Endometrial microvascular endothelial cells (primary cell): ENCODE results near the gene TRIM71. TPM values are rescaled to one million over a fixed set of nuclear protein-coding genes. Genes with fewer than 3 reads are reported as not detected.
"Not testable (repeated sequence)": the region's sequence is repeated elsewhere in the genome, so short reads cannot be mapped to it uniquely, and the experiment has no call there.

Experiments
- in situ Hi-C: cut with HindIII; loops from 2 replicates; pipeline ENCODE4 v1.10.0; 2017; ENCODE audit warnings: low sequenced_read_pairs, low pct_unique_long_range_greater_than_20kb; ENCODE audit errors: inconsistent ontology term
- total RNA-seq: library from RNA; depleted of rRNA; stranded (reverse); fragments of >200 nt; gene quantifications from one replicate; pipeline ENCODE4 v1.2.3, GENCODE V29; 2015; ENCODE audit errors: inconsistent ontology term

TRIM71 gene
- total RNA-seq, 1 donor from 2014 or later = not detected

DNA sequence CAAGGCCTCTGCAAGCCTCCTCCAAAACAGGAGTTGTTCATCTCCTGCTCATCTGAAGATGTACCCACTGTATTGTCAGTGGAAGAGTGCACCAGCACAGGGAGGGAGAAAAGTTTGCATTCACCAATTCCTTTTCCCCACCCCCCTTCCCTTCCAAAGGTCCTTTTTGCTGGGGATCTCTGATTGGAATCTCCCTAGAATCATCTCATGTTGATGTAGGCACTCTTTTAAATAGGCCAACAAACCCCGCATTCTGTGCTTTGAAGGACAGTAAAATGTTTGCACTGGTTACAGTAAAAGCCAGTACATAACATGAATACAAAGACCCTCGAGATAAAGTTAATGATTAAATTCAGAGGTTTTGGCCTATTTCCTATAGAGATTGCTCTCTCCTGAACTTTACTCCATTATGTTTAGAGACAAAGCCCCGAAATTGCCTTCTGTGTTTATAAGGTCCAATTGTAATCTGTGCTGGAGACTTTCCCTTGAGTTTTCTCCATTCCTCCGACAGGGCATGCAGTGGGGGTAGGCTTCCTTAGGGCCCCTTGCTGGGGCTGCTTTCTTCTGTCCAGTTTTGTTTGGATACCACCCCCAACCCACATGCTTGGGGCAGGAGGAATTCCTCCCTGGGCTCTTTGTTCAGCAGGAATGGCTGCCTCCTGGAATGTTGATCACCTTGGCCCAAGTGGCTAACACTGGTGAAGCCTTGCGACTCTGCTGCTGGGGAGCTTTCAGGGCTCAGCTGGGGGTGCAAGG is 22.5 kb downstream of the TRIM71 start:
- in situ Hi-C loops = no loop called here

DNA sequence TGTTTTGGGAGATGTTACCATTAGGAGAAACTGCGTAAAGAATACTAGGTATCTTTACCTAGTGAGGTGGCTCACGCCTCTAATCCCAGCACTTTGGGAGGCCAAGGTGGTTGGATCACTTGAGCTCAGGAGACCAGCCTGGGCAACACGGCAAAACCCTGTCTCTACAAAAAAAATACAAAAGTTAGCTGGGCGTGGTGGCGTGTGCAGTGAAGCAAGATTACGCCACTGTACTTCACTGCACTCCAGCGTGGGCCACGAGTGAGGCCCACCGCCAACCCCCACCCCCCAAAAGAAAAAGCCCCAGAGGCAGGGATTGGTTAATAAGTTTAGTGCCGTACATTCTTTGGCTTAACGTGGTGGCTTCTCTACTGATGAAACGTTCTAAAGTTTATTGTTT is 23.5 kb downstream of the TRIM71 start:
- in situ Hi-C loops = no loop called here

DNA sequence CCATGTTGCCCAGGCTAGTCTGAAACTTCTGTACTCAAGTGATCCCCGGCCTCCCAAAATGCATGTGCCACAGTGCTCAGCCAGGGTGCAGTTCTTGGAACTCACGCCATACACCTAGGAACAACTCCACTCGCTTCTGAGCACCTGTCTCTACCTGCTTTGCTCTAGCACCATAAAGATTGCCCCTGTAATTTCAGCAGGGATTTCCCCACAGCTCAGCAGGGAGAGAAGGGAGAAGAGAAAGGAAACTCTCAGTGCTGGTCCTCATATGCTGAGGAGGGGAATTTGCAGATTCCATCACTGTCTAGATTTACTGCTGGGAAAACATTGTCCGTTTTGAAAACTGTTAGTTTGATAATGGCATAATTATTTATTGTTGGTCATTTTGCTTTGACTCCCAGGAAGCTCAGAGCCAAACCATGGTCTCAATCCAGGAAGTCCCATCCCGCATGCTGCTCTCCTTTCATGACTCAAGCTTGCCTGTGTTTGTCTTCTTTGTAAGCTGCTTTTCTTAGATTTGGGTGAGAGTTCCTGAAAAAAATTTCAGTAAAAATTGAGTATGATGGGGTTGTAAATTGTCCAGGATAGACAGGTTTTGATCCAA is 24.2 kb downstream of the TRIM71 start:
- in situ Hi-C loops = no loop called here

DNA sequence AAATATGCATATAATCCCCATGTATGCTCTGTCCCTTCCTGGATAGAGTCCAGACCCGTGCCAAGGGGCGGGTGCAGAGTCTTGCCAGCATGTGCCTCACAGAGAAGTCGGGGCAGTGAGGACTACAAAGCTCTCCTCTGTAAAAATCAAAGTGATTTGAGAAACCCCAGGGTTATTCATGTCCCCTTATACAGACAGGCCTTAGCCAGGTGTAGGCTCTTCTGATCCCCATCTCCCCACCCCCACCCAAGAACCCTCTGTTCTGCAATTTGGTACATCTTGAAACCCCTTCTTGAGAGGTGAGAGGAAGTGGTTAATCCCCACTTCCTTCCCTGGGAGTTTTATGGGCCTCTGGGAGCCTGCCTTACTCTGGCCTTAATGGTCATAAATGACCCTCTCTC is 24.7 kb downstream of the TRIM71 start:
- in situ Hi-C loops = no loop called here

DNA sequence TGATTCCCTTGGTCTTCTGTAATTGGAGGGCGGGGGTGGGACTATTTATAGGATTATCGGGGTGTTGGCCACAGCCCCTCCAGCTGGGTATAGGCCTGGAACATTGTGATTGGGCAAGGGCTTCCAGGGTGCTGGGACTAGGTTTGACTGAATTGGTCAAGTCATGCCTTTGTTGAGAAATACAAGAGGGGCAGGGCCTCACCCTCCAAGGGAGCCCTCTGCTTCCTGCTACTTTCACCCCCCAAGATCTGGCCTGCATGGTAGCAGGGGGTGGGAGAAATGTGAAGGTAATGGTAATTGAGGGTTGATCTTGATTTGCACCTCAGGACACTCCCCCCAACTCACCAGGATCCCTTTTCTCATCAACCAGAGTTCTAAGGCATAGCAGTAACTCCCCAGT is 25.2 kb downstream of the TRIM71 start:
- in situ Hi-C loops = no loop called here

DNA sequence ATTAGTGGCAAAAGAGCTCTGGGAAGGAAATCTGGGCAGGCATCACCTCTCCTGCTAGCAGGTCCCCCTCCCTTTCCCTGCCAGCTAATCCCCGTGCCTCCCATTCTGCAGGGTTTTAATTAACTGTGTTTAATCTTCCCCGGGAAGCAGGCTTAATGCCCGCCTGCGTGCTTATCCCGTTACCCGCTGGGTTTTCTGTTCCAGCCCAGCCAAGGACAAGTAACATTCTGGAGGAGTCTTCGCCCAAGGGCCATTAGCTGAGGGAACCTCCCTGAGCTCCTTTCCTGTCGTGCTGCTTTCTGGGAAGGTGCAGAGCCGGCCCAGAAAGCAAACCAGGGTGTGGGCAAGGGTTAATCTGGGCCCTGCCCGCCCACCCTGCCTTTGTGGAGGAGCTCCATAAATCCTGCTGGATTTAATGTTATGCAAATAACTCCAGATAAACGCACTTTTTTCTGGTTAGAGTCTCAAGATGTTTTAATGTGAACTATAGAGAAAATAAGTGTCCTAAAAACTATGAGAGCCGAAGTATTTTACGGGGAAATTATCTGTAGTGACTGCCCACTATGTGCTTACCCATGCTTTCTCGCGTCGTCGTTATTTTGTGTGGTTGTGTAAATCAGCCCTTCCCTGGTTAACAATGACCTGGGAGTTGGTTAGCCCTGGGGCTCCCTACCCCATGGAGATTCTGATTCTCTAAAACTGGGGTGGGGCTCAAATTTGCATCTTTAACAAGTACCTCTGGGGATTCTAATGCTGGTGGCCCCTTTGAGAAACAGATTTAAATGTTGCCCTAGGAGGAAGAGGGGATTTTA is 25.9 kb downstream of the TRIM71 start:
- in situ Hi-C loops = no loop called here

DNA sequence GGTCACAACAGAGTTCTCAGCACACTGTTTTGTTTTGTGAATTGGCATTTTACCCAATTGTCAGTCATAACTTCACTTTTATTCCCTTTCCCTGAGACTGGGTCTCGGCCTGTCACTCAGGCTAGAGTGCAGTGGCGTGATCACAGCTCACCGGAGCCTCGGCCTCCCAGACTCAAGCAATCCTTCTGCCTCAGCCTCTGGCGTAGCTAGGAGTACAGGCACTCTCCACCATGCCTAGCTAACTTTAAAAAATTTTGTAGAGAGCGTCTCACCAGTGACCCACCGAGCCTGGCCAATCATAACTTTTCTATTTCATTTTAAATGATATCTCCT is 26.5 kb downstream of the TRIM71 start:
- in situ Hi-C loops = no loop called here

DNA sequence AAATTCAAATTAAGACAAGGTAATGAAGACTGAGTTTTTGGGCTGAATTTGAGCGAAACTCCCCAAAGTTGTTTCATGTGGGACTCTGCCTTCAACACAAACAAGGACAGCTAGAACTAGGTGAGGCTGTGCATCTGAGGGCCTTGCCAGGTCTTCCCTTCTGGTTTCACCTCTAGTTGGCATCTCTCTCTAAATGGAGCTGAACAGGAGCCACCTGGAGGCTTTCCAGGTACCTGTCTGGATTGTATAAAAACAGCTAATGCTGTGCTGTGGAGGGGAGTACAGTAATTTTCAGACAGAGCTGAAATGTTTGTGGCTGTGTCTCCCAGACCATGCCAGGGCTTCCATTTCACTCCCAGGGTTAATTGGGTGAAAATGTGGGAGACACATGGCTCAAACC is 27.1 kb downstream of the TRIM71 start:
- in situ Hi-C loops = no loop called here

DNA sequence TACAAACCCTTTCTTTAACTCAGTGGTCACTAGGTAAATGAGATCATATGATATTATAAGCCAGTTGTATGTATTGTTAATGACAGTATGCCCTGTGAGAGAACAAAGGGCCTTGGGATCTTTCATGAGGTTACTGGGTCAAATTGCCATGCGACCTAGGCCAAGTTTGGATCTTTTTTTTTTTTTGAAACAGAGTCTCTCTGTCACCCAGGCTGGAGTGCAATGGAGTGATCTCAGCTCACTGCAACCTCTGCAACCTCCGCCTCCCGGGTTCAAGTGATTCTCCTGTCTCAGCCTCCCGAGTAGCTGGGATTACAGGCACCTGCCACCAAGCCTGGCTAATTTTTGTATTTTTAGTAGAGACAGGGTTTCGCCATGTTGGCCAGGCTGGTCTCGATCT is 27.7 kb downstream of the TRIM71 start:
- in situ Hi-C loops = not testable (repeated sequence)

DNA sequence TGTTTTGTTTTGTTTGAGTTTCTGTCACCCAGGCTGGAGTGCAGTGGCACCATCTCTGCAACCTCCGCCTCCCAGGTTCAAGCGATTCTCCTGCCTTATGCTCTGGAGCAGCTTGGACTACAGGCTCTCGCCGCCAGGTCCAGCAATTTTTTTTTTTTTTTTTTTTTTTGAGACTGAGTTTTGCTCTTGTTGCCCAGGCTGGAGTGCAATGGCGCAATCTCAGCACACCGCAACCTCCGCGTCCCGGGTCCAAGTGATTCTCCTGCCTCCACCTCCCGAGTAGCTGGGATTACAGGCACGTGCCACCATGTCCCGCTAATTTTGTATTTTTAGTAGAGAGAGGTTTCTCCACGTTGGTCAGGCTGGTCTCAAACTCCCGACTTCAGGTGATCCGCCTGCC is 29.2 kb downstream of the TRIM71 start:
- in situ Hi-C loops = not testable (repeated sequence)

DNA sequence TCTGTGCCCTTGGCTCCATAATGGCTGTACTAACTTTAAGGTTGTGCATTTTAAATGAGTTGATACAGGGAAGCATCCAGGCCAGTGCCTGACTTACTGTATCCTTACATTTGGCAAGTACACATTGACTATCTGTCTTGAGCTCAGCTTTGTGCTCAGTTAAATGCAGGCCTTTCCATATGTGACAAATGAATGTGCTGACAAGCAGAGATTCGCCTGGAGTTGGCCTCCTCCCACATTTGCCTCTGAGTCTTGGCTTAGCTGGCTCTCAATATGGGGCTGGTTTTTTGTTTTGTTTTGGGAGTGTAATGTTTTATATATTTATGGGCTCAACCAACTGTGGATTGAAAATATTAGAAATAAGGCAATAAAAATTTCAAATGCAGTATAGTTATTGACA is 29.7 kb downstream of the TRIM71 start:
- in situ Hi-C loops = no loop called here

DNA sequence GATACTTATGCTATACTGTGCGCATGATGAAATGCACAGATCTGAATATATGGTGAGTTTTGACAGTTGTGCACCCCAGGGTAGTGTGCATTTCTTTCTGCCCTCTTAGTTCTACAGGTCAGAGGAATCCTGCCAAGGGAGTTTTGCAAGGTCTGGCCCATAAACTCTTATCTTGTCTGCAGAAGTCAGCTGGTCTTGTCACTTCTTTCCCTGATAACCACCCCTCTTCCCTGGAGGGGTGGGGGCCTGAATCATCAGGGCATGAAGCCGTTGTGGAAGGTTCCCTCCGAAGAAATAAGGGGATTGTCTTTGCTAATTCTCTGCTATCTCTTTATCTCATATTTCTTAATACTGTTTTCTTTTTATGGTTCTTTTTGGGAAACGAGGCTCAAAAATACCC is 30.4 kb downstream of the TRIM71 start:
- in situ Hi-C loops = no loop called here

DNA sequence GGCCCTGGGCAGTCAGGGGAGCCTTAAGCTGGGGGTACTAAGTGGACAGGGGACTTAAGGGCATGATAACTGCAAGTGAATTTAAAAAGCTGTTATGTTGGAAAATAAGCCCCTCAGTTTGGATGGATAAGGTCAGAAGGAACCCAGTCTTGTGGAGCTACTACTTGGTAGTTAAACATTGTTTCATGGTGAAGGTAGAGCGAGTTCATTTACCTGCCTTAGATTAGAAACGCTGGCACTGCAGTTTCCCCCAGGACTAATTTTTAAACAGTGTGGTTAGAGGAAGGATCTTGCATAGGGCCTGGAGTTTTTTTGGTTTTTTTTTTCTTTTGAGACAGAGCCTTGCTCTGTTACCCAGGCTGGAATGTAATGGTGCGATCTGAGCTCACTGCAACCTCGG is 31.2 kb downstream of the TRIM71 start:
- in situ Hi-C loops = no loop called here

DNA sequence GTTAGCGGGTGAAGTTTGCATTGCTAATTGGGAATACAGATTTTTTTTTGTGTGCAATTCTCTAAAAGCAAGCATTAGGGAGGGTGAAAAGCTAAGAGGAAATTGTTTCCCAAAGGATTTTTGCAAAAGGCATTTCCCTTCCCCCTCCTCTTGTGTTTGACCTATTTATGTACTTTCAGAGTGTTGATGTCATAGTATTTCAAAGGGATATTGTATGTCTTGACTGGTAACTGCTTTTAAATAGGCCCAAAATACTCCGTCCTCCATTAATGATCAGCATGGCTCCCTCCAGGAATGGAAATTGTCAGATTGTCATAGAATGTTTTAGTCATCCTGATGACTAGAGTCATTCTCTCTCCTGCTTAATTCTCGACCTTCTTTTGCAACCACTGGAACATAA is 32.4 kb downstream of the TRIM71 start:
- in situ Hi-C loops = no loop called here

DNA sequence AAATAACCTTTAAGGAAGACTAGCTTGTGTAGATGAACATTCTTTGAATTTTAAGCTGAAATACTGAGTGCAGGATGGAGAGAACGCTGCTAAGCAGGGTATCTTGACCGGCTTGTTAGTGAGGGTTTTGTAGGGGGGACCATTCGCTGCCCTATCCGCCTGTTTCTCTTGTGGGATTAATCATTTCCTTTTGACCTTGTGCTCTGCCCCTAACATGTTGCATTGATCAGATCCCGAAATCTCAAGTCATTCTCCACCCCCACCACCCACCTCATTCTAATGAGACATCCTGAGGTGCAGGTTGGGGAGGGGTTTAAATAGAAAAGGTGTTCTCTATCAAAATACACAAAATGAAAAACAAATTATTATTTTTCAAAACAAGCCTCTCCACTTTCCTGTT is 32.8 kb downstream of the TRIM71 start:
- in situ Hi-C loops = no loop called here

DNA sequence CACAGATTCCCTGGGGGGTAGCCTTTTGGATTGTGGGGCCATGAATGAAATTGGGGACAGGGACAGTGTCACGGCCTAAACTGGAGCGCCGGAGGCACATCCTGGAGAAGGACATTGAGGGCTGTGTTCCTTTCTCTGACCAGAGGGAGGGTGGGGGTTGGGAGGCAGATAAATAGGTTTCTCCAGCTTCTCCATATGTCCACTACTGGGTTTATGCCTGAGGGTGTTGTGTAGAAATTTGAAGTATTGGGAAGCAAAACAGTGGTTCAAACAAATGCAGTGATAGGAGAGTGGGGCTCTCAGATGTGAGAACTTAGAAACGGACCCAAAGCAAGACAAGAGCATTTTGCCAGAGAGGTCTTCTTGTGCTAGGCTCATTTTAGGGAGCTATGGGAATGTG is 34.3 kb downstream of the TRIM71 start:
- in situ Hi-C loops = no loop called here

DNA sequence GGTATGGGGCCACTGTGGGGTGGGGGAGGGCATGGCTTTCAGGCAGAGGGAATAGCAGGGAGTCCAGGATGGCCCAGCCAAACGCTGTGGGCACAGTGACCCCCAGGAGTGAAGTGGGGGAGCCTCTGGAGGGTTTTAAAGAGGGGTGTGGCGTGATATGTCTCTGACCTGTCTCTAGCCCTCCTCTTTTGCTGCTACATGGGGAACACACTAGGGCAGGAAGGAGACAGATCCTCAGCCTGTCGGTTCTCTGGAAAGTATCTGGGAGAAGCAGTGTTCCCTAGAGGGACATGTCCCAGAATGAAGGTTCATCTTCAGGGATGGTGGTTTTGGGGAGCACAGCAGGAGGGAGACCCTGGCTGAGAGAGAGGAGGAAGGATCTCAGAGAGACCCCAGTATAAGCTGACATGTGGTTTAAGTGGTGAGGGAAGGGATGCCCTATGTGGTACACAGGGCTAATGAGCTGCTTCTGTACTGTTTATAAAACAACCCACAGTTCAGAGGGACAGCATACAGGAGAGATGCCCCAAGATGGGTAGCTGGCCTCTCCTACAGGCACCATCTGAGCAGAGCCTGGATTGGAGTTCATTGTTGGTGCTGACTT is 37.7 kb downstream of the TRIM71 start:
- in situ Hi-C loops = no loop called here

DNA sequence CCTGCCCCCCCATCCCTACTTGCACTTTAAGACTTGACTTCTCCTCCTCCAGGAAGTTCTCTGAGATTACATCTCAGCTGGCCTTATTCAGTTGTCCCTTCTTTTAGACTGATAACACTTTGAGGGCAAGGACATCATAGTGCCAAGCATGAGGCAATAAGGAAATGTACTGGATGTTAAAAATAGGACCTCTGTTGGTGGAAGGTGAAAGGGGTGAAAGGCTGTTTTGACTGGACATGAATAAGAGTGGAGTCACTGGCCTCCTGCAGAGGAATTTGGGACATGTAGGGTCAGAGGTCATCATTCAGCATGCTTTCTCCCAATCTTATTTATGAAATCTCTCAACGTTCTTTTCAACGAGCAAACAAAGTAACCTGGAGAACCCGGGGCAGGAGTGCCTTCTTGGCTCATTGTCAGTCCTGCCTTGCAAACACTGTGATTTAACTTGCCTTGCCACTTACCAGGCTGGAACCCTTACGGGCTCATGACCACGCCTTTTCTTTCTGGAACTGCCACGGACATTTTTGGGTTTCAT is 38.6 kb downstream of the TRIM71 start:
- in situ Hi-C loops = no loop called here

DNA sequence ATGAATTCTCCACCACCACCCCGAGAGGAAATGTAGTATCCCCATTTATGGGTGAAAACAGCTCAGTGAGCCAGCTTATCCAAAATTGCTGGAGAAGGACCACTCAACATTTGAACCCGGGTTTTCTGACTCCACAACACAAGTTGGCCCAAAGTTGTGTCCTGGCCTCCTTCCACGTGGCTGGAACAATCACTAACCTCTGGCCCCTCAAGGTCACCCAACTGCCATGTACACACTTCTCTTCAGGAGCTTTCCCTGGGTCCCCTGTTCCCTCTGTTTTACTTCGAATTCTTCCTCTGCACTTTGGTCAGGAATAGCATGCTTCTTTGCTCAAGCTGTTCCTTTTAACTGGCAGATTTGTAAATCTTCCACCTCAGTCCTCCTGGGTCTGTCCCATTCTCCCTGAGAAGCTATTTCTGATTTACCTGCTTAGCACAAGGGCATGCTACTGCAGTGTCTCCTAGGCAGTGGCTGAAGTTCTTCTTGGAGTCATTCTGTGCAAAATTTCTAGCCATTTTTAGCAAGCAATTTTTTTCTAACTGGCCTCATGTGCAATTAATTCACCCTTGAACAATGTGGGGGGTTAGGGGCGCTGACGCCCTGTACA is 39.2 kb downstream of the TRIM71 start:
- in situ Hi-C loops = no loop called here
